Ishikawa (cell line): ENCODE results near the gene WBP1L.

Experiments
- CREB1 ChIP-seq: IDR thresholded peaks from 2 replicates; pipeline ENCODE4 v1.6.1; 2012; ENCODE audit warnings: low read depth
- EGR1 ChIP-seq: IDR thresholded peaks from 2 replicates; pipeline ENCODE4 v1.6.1; 2012
- EP300 ChIP-seq: IDR thresholded peaks from 2 replicates; pipeline ENCODE4 v1.6.1; 2012; ENCODE audit warnings: borderline replicate concordance
- RAD21 ChIP-seq: IDR thresholded peaks from 2 replicates; pipeline ENCODE4 v1.6.1; 2012; ENCODE audit warnings: low read depth
- TCF12 ChIP-seq: IDR thresholded peaks from 2 replicates; pipeline ENCODE4 v1.6.1; 2012; ENCODE audit warnings: low read depth
- TEAD4 ChIP-seq: IDR thresholded peaks from 2 replicates; pipeline ENCODE4 v1.6.1; 2012
- YY1 ChIP-seq: IDR thresholded peaks from 2 replicates; pipeline ENCODE4 v1.6.1; 2012; ENCODE audit warnings: low read depth
- TF ChIP-seq, protein P1 (sequence below): IDR thresholded peaks from 2 replicates; pipeline ENCODE4 v1.6.1; 2012
- TF ChIP-seq, protein P2 (sequence below): IDR thresholded peaks from 2 replicates; pipeline ENCODE4 v1.6.1; 2012; ENCODE audit warnings: low read depth, mild to moderate bottlenecking

DNA sequence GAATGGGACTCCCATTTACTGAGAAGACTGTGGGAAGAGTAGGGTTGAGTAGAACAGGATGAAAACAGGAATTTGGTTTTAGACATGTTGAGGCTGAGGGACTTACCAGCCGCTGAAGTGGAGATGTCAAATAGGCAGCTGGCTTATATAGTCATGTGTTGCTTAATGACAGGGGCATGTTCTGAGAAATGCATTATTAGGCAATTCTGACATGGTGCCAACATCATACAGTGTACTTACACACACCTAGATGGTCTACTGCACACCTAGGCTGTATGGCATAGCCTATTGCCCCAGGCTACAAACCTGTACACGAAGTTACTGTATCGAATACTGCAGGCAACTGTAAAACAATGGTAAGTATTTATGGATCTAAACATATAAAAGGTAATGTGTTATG, 47.0 kb upstream of the WBP1L start:
- TF ChIP-seq CREB1 (no peak), EP300 (no peak), EGR1 (no peak), TEAD4 (no peak), TCF12 (no peak), RAD21 (no peak), YY1 (no peak)
- TF ChIP-seq, protein P1, sequence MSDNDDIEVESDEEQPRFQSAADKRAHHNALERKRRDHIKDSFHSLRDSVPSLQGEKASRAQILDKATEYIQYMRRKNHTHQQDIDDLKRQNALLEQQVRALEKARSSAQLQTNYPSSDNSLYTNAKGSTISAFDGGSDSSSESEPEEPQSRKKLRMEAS: no peak
- TF ChIP-seq, protein P2, sequence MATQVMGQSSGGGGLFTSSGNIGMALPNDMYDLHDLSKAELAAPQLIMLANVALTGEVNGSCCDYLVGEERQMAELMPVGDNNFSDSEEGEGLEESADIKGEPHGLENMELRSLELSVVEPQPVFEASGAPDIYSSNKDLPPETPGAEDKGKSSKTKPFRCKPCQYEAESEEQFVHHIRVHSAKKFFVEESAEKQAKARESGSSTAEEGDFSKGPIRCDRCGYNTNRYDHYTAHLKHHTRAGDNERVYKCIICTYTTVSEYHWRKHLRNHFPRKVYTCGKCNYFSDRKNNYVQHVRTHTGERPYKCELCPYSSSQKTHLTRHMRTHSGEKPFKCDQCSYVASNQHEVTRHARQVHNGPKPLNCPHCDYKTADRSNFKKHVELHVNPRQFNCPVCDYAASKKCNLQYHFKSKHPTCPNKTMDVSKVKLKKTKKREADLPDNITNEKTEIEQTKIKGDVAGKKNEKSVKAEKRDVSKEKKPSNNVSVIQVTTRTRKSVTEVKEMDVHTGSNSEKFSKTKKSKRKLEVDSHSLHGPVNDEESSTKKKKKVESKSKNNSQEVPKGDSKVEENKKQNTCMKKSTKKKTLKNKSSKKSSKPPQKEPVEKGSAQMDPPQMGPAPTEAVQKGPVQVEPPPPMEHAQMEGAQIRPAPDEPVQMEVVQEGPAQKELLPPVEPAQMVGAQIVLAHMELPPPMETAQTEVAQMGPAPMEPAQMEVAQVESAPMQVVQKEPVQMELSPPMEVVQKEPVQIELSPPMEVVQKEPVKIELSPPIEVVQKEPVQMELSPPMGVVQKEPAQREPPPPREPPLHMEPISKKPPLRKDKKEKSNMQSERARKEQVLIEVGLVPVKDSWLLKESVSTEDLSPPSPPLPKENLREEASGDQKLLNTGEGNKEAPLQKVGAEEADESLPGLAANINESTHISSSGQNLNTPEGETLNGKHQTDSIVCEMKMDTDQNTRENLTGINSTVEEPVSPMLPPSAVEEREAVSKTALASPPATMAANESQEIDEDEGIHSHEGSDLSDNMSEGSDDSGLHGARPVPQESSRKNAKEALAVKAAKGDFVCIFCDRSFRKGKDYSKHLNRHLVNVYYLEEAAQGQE: no peak
